ENCODE measurements around the gene PTGER2.

Gene PTGER2

GRCh38 chr14:52339262-52339661 is 25.1 kb downstream of the PTGER2 start:
- DNase-seq (ENCODE audit: low spot score): no peak

- DNase-seq (ENCODE audit: low spot score): no peak
Observed at GRCh38 chr14:52342849-52343596, 28.9 kb downstream of the PTGER2 start.

GRCh38 chr14:52346778-52347177 is 32.7 kb downstream of the PTGER2 start:
- no peak for DNase-seq (ENCODE audit: low spot score)

GRCh38 chr14:52348279-52348678 is 34.2 kb downstream of the PTGER2 start:
- DNase-seq (ENCODE audit: low spot score): peak; percentile 46

GRCh38 chr14:52348776-52349175 is 34.7 kb downstream of the PTGER2 start:
- peak; percentile 58 for DNase-seq (ENCODE audit: low spot score)

GRCh38 chr14:52349731-52350130 is 35.6 kb downstream of the PTGER2 start:
- DNase-seq (ENCODE audit: low spot score): no peak

GRCh38 chr14:52350445-52350844 is 36.3 kb downstream of the PTGER2 start:
- no peak for DNase-seq (ENCODE audit: low spot score)

GRCh38 chr14:52351233-52352060 is 37.3 kb downstream of the PTGER2 start:
- DNase-seq (ENCODE audit: low spot score): peak; percentile 45

- DNase-seq (ENCODE audit: low spot score): no peak
Observed at GRCh38 chr14:52352061-52352491, 38.0 kb downstream of the PTGER2 start.

- DNase-seq (ENCODE audit: low spot score): no peak
Observed at GRCh38 chr14:52352569-52352968, 38.5 kb downstream of the PTGER2 start.

GRCh38 chr14:52354242-52354641 is 40.1 kb downstream of the PTGER2 start:
- DNase-seq (ENCODE audit: low spot score): no peak

- peak; percentile 73 for DNase-seq (ENCODE audit: low spot score)
Observed at GRCh38 chr14:52355016-52355431, 40.9 kb downstream of the PTGER2 start.

- DNase-seq (ENCODE audit: low spot score): no peak
Observed at GRCh38 chr14:52355526-52355925, 41.4 kb downstream of the PTGER2 start.

- no peak for DNase-seq (ENCODE audit: low spot score)
Observed at GRCh38 chr14:52356025-52356424, 41.9 kb downstream of the PTGER2 start.

GRCh38 chr14:52360831-52361230 is 46.7 kb downstream of the PTGER2 start:
- DNase-seq (ENCODE audit: low spot score): no peak

GRCh38 chr14:52363041-52363704 is 49.1 kb downstream of the PTGER2 start:
- no peak for DNase-seq (ENCODE audit: low spot score)

- peak; percentile 62 for DNase-seq (ENCODE audit: low spot score)
Observed at GRCh38 chr14:52363961-52364360, 49.8 kb downstream of the PTGER2 start.

GRCh38 chr14:52365071-52365470 is 51.0 kb downstream of the PTGER2 start:
- peak; percentile 54 for DNase-seq (ENCODE audit: low spot score)

- no peak for DNase-seq (ENCODE audit: low spot score)
Observed at GRCh38 chr14:52366796-52367315, 52.7 kb downstream of the PTGER2 start.

GRCh38 chr14:52369305-52369801 is 55.2 kb downstream of the PTGER2 start:
- DNase-seq (ENCODE audit: low spot score): peak; percentile 82

- no peak for DNase-seq (ENCODE audit: low spot score)
Observed at GRCh38 chr14:52370406-52370935, 56.4 kb downstream of the PTGER2 start.

GRCh38 chr14:52377940-52378339 is 63.8 kb downstream of the PTGER2 start:
- DNase-seq (ENCODE audit: low spot score): no peak
